ENCODE results near the gene G6PD.

The G6PD gene

DNA sequence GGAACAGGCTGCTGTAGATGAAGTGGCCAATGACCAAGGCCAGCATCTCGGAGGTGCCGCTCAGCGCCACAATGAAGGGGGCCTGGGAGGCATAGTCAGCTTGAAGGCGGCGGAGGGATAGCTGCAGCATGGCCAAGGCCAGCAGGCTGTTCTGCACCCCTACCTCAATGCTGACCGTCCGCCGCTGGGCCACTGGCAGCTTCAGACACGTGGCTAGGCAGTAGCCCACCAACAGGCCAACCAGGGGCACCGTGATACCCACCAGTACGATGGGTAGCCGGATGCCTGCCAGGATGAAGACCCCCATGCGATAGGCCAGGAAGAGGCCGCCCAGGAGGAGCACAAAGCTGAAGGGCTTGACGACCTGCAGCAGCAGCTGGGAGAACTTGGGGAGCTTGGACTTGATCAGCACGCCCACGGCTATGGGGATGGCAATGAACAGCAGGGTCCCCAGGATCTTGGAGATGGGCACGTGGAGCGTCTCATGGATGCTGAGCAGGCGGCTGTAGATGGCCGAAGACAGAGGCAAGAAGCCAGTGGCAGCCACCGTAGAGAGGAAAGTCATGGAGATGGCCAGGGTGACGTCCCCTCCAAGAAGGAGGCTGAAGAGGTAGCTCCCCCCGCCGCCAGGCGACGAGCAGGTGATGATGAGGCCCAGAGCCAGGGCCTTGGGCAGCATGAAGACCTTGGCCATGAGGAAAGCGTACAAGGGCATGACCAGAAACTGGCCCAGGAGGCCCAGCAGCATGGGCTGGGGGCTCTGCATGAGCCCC is 58.9 kb downstream of the G6PD start:
- DNase-seq, result no peak

DNA sequence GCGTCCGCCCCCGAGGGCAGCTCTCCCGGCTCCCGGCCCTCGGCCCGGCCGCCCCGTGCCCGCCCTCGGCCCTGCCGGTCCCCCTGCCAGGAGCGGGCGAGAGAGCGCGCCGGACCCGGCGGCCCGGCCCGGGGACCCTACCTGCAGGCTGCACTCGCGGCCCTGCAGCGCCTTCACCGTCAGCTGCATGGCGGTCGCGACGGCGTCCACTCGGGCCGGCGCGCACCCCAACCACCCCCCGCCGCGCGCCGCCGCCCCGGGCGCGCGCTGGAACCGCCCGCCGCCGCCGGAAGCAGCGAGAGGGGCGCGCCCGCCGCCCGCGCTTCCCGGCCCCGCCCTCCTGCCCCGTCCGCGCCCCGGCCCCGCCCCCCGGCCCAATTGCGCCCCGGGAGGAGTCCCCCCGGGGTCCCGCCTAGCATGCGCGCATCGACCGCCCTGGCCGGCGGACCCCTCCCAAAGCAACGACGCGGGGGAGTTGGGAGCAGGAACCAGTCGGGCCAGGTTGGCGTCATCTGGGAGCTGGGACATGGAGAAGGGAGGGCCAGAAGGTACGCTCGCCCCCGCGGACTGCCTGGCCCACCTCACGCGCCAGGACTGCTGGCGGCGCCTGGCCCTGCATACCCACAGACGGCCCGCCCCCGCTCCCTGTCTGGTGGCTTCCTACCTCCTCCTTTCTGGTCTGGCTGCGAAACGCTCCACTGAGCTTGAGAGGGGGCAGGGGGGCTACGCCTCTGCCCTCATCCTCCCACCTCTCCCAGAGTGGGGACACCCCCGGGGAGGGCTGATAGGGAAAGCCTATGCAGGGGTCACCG is 60.0 kb downstream of the G6PD start, which contains the start of gene UBL4A:
Gene UBL4A, minus strand, starts transcription at position 220 of the 812 bp plus-strand sequence. Its CDS starts 31 bp downstream, at position 189.
- DNase-seq, result peak in 7 of 14 donors; percentile 21 to 62 (median 38)

GRCh38 chrX:154486052-154486395 is 60.6 kb downstream of the G6PD start:
- DNase-seq, result peak in 1 of 14 donors; percentile 43

DNA sequence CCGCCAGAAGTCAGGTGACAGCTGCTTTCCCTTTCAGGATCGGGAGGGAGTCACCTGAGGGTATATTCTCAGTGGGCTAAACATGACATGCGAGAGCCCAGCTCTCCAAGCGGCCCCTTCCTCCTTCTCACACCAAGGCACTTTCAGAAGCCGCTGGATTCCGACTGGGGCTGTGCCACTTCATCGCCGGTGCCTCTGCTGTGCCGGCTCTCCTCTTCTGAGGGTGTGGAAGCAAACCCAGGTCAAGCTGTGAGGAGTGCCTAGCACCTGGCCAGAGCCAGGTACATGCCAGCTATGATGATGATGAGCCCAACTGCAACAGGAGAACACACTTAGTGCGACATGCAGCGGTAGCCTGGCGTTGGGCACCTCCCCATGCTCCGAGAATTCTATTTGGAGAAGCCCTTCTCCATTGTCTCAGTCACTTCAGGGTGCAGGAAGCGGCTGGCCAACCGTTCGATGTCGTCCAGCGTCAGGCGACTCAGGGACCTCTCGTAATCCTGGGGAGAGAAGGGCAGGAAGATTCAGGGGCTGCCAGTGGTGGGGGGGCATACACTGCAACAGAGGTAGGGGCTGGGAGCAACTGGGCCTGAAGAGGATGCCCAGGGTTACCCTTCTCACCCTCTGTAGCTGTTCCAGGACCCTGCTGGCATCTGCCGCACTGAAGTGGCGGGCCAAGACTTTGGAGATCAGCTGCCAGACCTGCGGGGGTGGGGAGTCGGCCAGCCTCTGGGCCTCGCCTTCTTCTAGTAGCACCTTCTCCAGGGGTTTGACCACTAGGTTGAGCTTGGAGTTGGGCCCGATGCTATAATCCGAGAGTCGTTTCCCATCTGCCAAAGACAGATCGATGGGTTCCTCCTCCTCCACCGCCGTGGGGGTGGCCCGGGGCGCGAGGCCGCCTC is 61.2 kb downstream of the G6PD start:
- DNase-seq, result peak in 1 of 14 donors; percentile 27

- DNase-seq, result no peak
These were observed 62.1 kb downstream of the G6PD start for GRCh38 chrX:154484255-154485149.

- no peak for DNase-seq
These were observed 63.3 kb downstream of the G6PD start for GRCh38 chrX:154483325-154483724.

GRCh38 chrX:154482786-154483185 is 63.9 kb downstream of the G6PD start:
- DNase-seq, result no peak

DNA sequence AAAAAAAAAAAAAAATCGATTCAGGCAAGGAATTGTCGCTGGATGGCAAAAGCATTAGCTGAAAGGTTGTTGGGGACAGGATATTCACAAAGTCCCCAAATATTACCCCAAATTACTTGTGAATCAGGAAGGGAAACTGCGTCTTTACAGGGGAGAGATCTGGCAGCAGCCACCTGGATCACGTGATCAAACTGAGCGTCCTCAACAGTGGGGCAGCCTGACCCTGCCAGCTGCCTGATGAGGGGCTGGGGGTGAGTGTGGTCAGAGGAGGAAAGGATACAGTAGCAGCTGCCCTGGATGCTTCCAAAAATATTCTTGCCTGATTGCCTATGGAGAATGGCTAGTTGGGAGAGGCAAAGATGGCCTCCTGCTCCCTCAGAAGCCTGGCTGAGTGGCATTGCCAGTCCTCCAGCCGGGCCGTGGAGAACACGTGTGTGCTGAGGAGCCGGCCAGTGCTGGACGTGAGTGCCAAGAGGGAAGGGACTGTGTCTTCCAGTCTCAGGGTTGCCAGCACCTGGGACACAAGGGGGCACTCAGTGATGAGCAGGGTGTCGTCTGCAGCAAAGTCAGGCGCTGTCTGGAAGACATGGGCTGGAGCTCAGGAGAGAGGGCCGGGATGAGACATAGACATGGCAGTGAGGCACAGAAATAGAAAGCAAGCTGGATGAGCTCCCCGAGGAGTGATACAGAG is 64.6 kb downstream of the G6PD start:
- DNase-seq, result no peak
